ENCODE results near the gene ZMIZ1. TPM values are rescaled to one million over a fixed set of nuclear protein-coding genes. Genes with fewer than 3 reads are reported as not detected.

Gene ZMIZ1
- total RNA-seq, 2 experiments from 2014 or later = 14.6 to 15.5 TPM

DNA sequence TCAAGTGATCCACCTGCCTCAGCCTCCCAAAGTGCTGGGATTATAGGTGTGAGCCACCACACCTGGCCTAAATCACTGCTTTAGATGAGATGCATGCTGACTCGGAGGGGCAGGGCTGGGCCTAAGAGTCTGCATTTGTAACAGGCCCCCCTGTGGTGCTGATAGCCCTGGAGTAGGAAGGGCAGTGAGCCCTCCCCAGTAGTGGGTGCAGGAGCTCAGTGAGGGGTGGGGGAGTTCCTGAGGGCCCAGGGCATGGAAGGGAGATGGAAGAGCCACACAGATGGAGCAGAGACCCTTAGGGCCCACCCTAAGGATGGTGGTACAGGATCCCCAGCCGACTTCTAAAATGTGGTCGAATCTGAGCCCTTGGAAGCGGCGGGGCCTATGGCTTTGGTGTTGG is 146.8 kb downstream of the ZMIZ1 start:
- H3K36me3 ChIP-seq (ENCODE audit: insufficient read depth, low read length) = peaks cover 30% of the 10 kb centered on the region
- no peaks in the 10 kb centered on the region for H3K4me1 Mint-ChIP-seq (ENCODE audit: low read depth)
- H3K4me3 Mint-ChIP-seq = no peak overlapping the region
- intact Hi-C loops (cut with DNase I, micrococcal nuclease) = no loop called here
- no peak overlapping the region for H3K27ac Mint-ChIP-seq
- H3K27ac ChIP-seq (ENCODE audit: low read depth in 1 of 2, low read length in 2 of 2) = no peak overlapping the region
- no peaks in the 10 kb centered on the region for H3K9me3 Mint-ChIP-seq
- ATAC-seq (ENCODE audit: poor library complexity) (no peak), DNase-seq (no peak)
- no peaks in the 10 kb centered on the region for H3K4me1 ChIP-seq (ENCODE audit: insufficient read depth, low read length)
- no peak overlapping the region for H3K4me3 ChIP-seq (ENCODE audit: low read length)
- H3K27me3 ChIP-seq (ENCODE audit: control insufficient read depth in 1 of 2, insufficient read depth in 2 of 2, low read length in 2 of 2) = no peaks in the 10 kb centered on the region
- H3K36me3 Mint-ChIP-seq (ENCODE audit: low read depth) = peaks cover 48% of the 10 kb centered on the region
- CTCF ChIA-PET = no interaction called here
- no peaks in the 10 kb centered on the region for H3K27me3 Mint-ChIP-seq
- H3K9me3 ChIP-seq (ENCODE audit: control insufficient read depth in 1 of 2, insufficient read depth in 1 of 2, low read length in 2 of 2) = no peaks in the 10 kb centered on the region
- POLR2A ChIA-PET = no interaction called here
- TF ChIP-seq CTCF (IDR thresholded peaks at IDR 0.05) = no peak

DNA sequence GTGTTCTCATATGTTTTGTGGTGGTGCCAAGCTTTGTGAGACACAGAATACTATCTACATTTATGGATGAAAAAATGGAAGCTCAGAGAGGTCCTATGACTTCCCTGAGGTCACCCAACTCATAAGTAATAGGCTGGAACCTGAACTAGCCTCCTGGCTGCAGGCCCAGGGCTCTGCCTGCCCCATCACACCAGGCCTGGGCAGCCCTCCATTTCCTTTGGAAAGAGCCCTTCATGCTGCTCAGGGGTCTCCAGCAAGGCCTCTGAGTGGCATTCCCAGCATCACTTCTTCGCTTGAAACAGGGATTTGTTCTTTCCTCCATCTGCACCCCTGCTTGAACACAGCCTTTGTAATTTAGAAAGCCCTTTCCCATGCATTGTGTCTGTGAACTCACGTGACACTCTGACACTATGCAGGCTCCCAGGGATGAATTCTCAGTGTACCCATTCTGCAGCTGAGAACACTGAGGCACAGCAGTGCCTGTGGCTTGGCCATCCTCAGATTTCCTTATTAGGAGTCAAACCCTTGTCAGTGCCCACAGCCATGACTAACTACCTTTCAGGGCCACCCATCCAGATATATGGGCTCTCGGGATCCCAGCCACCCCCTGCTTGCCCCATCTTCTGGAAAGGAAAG is 150.7 kb downstream of the ZMIZ1 start:
- no peak for TF ChIP-seq CTCF (IDR thresholded peaks at IDR 0.05)
- H3K4me3 ChIP-seq (ENCODE audit: low read length) = no peak overlapping the region
- H3K27me3 Mint-ChIP-seq = no peaks in the 10 kb centered on the region
- intact Hi-C loops (cut with DNase I, micrococcal nuclease) = no loop called here
- no peak overlapping the region for H3K27ac ChIP-seq (ENCODE audit: low read depth in 1 of 2, low read length in 2 of 2)
- no peak for DNase-seq
- no peaks in the 10 kb centered on the region for H3K4me1 Mint-ChIP-seq (ENCODE audit: low read depth)
- peaks cover 23% of the 10 kb centered on the region for H3K36me3 ChIP-seq (ENCODE audit: insufficient read depth, low read length)
- no peaks in the 10 kb centered on the region for H3K9me3 ChIP-seq (ENCODE audit: control insufficient read depth in 1 of 2, insufficient read depth in 1 of 2, low read length in 2 of 2)
- H3K36me3 Mint-ChIP-seq (ENCODE audit: low read depth) = peaks cover 39% of the 10 kb centered on the region
- H3K9me3 Mint-ChIP-seq = no peaks in the 10 kb centered on the region
- no peaks in the 10 kb centered on the region for H3K4me1 ChIP-seq (ENCODE audit: insufficient read depth, low read length)
- no peak for ATAC-seq (ENCODE audit: poor library complexity)
- ChIA-PET POLR2A (no interaction called here), CTCF (no interaction called here)
- H3K4me3 Mint-ChIP-seq = no peak overlapping the region
- H3K27ac Mint-ChIP-seq = no peak overlapping the region
- no peaks in the 10 kb centered on the region for H3K27me3 ChIP-seq (ENCODE audit: control insufficient read depth in 1 of 2, insufficient read depth in 2 of 2, low read length in 2 of 2)

- TF ChIP-seq CTCF (IDR thresholded peaks at IDR 0.05) = no peak
- H3K36me3 ChIP-seq (ENCODE audit: insufficient read depth, low read length) = peaks cover 21% of the 10 kb centered on the region
- Mint-ChIP-seq H3K4me3 (no peak overlapping the region), H3K9me3 (no peaks in the 10 kb centered on the region), H3K36me3 (ENCODE audit: low read depth) (peaks cover 39% of the 10 kb centered on the region), H3K27me3 (no peaks in the 10 kb centered on the region), H3K27ac (no peak overlapping the region), H3K4me1 (ENCODE audit: low read depth) (no peaks in the 10 kb centered on the region)
- no peaks in the 10 kb centered on the region for H3K4me1 ChIP-seq (ENCODE audit: insufficient read depth, low read length)
- no peaks in the 10 kb centered on the region for H3K27me3 ChIP-seq (ENCODE audit: control insufficient read depth in 1 of 2, insufficient read depth in 2 of 2, low read length in 2 of 2)
- H3K27ac ChIP-seq (ENCODE audit: low read depth in 1 of 2, low read length in 2 of 2) = no peak overlapping the region
- CTCF ChIA-PET = no interaction called here
- intact Hi-C loops (cut with DNase I, micrococcal nuclease) = no loop called here
- ATAC-seq (ENCODE audit: poor library complexity) (no peak), DNase-seq (no peak)
- POLR2A ChIA-PET = no interaction called here
- no peak overlapping the region for H3K4me3 ChIP-seq (ENCODE audit: low read length)
- H3K9me3 ChIP-seq (ENCODE audit: control insufficient read depth in 1 of 2, insufficient read depth in 1 of 2, low read length in 2 of 2) = no peaks in the 10 kb centered on the region
Measured at GRCh38 chr10:79220307-79220706, 151.5 kb downstream of the ZMIZ1 start.

Data from CD4-positive, alpha-beta T cell (primary cell).